Neural crest cell (in vitro differentiated cells): ENCODE data around the gene IDNK. TPM values are rescaled to one million over a fixed set of nuclear protein-coding genes. Genes with fewer than 3 reads are reported as not detected.

Experiments
- DNase-seq: peaks from one replicate; pipeline ENCODE4 v3.0.0; 2021; ENCODE audit warnings: low read depth, mixed read lengths, low spot score
- H3K27ac Mint-ChIP-seq: one replicate; pipeline ENCODE4 v1.8.0; 2021; ENCODE audit warnings: mild to moderate bottlenecking, mixed read lengths; ENCODE audit not compliant: unreplicated experiment
- H3K27me3 Mint-ChIP-seq: 2 replicates; pipeline ENCODE4 v1.8.0; 2021; ENCODE audit warnings: low read depth, mild to moderate bottlenecking, mixed read lengths
- H3K36me3 Mint-ChIP-seq: 2 replicates; pipeline ENCODE4 v1.8.0; 2021; ENCODE audit warnings: low read depth, mild to moderate bottlenecking, mixed read lengths
- H3K4me1 Mint-ChIP-seq: 2 replicates; pipeline ENCODE4 v1.8.0; 2021; ENCODE audit warnings: mixed read lengths
- H3K4me3 Mint-ChIP-seq: one replicate; pipeline ENCODE4 v1.8.0; 2021; ENCODE audit warnings: mild to moderate bottlenecking, mixed read lengths
- H3K9me3 Mint-ChIP-seq: 2 replicates; pipeline ENCODE4 v1.8.0; 2021; ENCODE audit warnings: mixed read lengths
- CTCF ChIP-seq: fragments of 200-600 bp; sonication (generic); conservative IDR thresholded peaks from 2 replicates; pipeline ENCODE4 v1.5.0; 2021; ENCODE audit warnings: antibody characterized with exemption, mild to moderate bottlenecking
- total RNA-seq: library from RNA; stranded (reverse); gene quantifications from 2 replicates; pipeline ENCODE4 v1.2.1, GENCODE V29; 2021

The IDNK gene
- total RNA-seq, 1 donor from 2014 or later = 2.6 TPM

- no peak for TF ChIP-seq CTCF
- peaks cover 19% of the 10 kb centered on the region for H3K4me1 Mint-ChIP-seq
- no peaks in the 10 kb centered on the region for H3K9me3 Mint-ChIP-seq
- DNase-seq = no peak
- peaks cover 2% of the 10 kb centered on the region for H3K36me3 Mint-ChIP-seq
- H3K4me3 Mint-ChIP-seq = no peak overlapping the region
- H3K27me3 Mint-ChIP-seq = no peaks in the 10 kb centered on the region
- H3K27ac Mint-ChIP-seq = no peak overlapping the region
Measured at GRCh38 chr9:83636813-83637212, 13.9 kb downstream of the IDNK start.

- Mint-ChIP-seq H3K4me3 (no peak overlapping the region), H3K36me3 (peaks cover 2% of the 10 kb centered on the region), H3K27me3 (no peaks in the 10 kb centered on the region), H3K4me1 (peaks cover 15% of the 10 kb centered on the region), H3K9me3 (no peaks in the 10 kb centered on the region), H3K27ac (no peak overlapping the region)
- no peak for DNase-seq
- no peak for TF ChIP-seq CTCF
Measured at GRCh38 chr9:83637389-83637788, 14.4 kb downstream of the IDNK start.

GRCh38 chr9:83639266-83639665 is 16.3 kb downstream of the IDNK start:
- Mint-ChIP-seq H3K4me1 (peaks cover 8% of the 10 kb centered on the region), H3K36me3 (no peaks in the 10 kb centered on the region), H3K27me3 (no peaks in the 10 kb centered on the region), H3K27ac (no peak overlapping the region), H3K4me3 (no peak overlapping the region), H3K9me3 (no peaks in the 10 kb centered on the region)
- DNase-seq = no peak
- TF ChIP-seq CTCF = no peak

GRCh38 chr9:83642793-83643192 is 19.9 kb downstream of the IDNK start:
- H3K9me3 Mint-ChIP-seq = no peaks in the 10 kb centered on the region

GRCh38 chr9:83646500-83647239 is 23.7 kb downstream of the IDNK start:
- H3K27ac Mint-ChIP-seq = no peak overlapping the region
- TF ChIP-seq CTCF = no peak

More at GRCh38 chr9:83642793-83643192, 19.9 kb downstream of the IDNK start:
- Mint-ChIP-seq H3K27me3 (no peaks in the 10 kb centered on the region), H3K27ac (no peak overlapping the region), H3K4me1 (peaks cover 8% of the 10 kb centered on the region), H3K4me3 (no peak overlapping the region), H3K36me3 (no peaks in the 10 kb centered on the region)
- TF ChIP-seq CTCF = no peak
- no peak for DNase-seq

More at GRCh38 chr9:83646500-83647239, 23.7 kb downstream of the IDNK start:
- no peaks in the 10 kb centered on the region for H3K9me3 Mint-ChIP-seq
- no peak overlapping the region for H3K4me3 Mint-ChIP-seq
- H3K27me3 Mint-ChIP-seq = no peaks in the 10 kb centered on the region
- DNase-seq = no peak
- no peaks in the 10 kb centered on the region for H3K4me1 Mint-ChIP-seq
- H3K36me3 Mint-ChIP-seq = peaks cover 18% of the 10 kb centered on the region
